Measurements from ENCODE around the gene KRTAP10-12. TPM values are rescaled to one million over a fixed set of nuclear protein-coding genes. Genes with fewer than 3 reads are reported as not detected.

KRTAP10-12 gene
- total RNA-seq, 4 donors from 2014 or later = not detected

DNA sequence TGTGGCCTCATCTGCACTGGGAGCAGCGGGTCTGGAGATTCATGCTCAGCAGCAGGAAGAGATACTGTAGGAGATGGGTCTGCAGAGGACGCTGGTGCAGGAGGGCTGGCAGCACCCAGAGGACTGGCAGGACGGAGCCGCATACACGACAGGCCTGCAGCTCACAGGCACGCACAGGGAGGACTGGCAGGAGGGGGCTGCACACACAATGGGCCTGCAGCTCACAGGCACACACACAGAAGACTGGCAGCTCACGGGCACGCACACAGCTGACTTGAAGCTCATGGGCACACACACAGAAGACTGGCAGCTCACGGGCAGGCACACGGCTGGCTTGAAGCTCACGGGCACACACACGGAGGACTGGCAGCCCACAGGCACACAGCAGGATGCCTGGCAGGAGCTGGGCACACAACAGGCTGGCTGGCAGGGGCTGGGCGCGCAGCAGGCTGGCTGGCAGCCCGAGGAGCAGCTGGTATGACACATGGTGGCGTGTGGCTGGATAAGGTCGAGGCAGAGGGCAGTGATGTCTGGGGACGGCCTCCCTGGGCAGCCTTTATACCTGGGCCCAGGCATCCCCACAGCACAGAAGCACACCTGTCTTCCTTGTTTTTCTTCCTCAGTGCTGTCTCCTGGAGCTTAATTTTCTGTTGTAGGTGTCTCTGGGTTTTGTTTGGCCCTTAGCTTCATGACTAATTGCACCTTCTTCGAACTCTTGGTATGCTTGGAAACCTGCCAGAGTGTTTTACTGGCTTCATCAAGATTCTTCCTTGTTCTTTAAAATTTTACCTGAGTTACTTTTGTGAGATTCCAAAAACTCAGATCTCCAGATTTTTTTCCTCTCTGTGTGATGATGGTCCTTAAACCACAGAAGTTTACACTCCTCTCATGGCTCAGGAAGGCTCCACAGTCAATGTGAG, 30.3 kb upstream of the KRTAP10-12 start, which contains the start of gene KRTAP12-2:
KRTAP12-2 (minus strand) TSS at position 527 of the 920 bp plus-strand sequence; CDS start at position 486, 41 bp downstream.
- no peaks in the 10 kb centered on the region for H3K4me1 ChIP-seq
- intact Hi-C loops (cut with DNase I) = no loop called here
- H3K4me3 ChIP-seq (replicated peaks in 1 of 3) = no peak within 1 kb of the TSS
- no peaks in the 10 kb centered on the region for H3K36me3 ChIP-seq
- no peak within 1 kb of the TSS for H3K27ac ChIP-seq
- no peaks in the 10 kb centered on the region for H3K27me3 ChIP-seq
- no peak for DNase-seq
- WGBS, 2 donors = 65 to 83% methylated on average over 9 to 19 of the region's 19 CpGs
- H3K9me3 ChIP-seq = no peaks in the 10 kb centered on the region
- TF ChIP-seq POLR2A (IDR thresholded peaks at IDR 0.05) = no peak
- TF ChIP-seq, protein P1, sequence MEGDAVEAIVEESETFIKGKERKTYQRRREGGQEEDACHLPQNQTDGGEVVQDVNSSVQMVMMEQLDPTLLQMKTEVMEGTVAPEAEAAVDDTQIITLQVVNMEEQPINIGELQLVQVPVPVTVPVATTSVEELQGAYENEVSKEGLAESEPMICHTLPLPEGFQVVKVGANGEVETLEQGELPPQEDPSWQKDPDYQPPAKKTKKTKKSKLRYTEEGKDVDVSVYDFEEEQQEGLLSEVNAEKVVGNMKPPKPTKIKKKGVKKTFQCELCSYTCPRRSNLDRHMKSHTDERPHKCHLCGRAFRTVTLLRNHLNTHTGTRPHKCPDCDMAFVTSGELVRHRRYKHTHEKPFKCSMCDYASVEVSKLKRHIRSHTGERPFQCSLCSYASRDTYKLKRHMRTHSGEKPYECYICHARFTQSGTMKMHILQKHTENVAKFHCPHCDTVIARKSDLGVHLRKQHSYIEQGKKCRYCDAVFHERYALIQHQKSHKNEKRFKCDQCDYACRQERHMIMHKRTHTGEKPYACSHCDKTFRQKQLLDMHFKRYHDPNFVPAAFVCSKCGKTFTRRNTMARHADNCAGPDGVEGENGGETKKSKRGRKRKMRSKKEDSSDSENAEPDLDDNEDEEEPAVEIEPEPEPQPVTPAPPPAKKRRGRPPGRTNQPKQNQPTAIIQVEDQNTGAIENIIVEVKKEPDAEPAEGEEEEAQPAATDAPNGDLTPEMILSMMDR (IDR thresholded peaks at IDR 0.05) = no peak

DNA sequence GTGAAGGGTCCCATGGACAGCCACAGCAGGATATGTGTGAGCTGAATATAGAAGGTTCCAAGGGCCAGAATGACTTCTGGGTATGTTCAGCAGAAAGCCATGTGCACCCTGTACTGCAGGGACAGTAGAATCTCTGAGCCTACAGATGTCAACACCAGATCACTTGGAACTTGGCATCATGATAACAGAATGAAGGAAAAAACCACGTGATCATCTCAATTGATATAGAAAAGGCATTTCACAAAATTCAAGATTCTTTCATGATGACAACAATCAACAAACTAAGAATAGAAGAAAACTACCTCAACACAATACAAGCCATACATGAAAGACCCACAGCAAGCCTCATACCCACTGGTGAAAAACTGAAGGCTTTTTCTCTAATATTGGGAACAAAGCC, 29.4 kb upstream of the KRTAP10-12 start:
- DNase-seq = no peak
- Histone ChIP-seq H3K36me3 (no peaks in the 10 kb centered on the region), H3K4me1 (no peaks in the 10 kb centered on the region), H3K27ac (no peak overlapping the region), H3K27me3 (no peaks in the 10 kb centered on the region), H3K4me3 (replicated peaks in 1 of 3) (no peak overlapping the region), H3K9me3 (no peaks in the 10 kb centered on the region)
- intact Hi-C loops (cut with DNase I) = no loop called here
- TF ChIP-seq, protein P1 (IDR thresholded peaks at IDR 0.05) = no peak
- TF ChIP-seq POLR2A (IDR thresholded peaks at IDR 0.05) = no peak
- 71 to 83% methylated on average over 1 of the region's 1 CpG for WGBS, 2 donors

DNA sequence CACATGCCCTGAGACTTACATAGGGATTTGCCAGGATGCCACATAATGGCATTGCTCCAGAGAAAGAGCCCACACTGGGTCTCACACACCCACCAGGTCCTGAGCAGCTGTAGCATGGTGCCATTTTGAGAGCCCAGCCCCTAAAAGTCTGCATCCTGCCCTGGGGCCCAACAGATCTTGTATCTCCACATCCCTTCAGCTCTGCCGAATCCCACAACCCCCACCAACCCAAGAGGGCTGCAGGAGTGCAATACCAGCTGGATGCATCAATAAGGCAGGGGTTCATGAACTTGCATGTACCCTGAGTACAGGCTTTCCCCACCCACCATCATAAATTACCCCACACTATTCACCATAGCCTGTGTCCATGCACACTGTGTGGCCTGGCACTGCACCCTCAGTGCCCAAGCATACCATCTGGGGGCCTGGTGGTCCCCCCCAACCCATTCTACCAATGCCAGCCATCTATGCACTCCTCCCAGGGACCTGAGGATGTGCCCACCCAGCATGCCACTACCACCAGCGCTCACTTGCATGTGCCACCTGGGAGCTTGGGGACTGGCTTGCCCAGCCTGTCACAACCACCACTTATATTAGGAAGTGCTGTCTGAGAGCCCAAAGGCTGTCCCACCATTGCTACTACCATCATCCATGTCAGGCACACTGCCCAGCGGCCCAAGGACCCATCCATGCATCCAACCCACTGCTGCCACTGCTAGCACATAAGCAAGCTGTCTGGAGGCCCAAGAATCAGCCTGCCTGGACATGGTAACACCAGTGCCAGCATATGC, 26.1 kb upstream of the KRTAP10-12 start:
- DNase-seq = no peak
- Histone ChIP-seq H3K27ac (no peak overlapping the region), H3K36me3 (no peaks in the 10 kb centered on the region), H3K9me3 (no peaks in the 10 kb centered on the region), H3K4me3 (replicated peaks in 1 of 3) (no peak overlapping the region), H3K4me1 (no peaks in the 10 kb centered on the region), H3K27me3 (no peaks in the 10 kb centered on the region)
- intact Hi-C loops (cut with DNase I) = no loop called here
- no peak for TF ChIP-seq POLR2A (IDR thresholded peaks at IDR 0.05)
- TF ChIP-seq, protein P1 (IDR thresholded peaks at IDR 0.05) = no peak
- WGBS, 2 donors = 83 to 93% methylated on average over 2 to 3 of the region's 3 CpGs

DNA sequence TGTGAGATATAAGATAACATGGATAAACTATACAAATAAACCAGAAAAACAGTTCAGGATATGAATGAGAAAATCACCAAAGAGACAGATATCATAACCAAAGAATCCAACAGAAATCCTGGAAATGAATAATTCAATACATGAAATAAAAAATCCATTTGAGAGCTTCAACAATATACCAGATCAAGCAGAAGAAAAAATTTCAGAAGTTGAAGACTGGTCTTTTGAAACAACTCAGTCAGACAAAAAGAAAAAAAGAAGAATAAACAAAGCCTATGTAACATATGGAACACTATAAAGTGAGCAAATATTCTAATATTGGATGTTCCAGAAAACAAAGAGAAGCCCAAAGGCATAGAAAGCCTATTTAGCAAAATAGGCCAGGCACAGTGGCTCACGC, 25.1 kb upstream of the KRTAP10-12 start:
- Histone ChIP-seq H3K27ac (no peak overlapping the region), H3K9me3 (no peaks in the 10 kb centered on the region), H3K36me3 (no peaks in the 10 kb centered on the region), H3K4me3 (replicated peaks in 1 of 3) (no peak overlapping the region), H3K4me1 (no peaks in the 10 kb centered on the region), H3K27me3 (no peaks in the 10 kb centered on the region)
- TF ChIP-seq, protein P1 (IDR thresholded peaks at IDR 0.05) = no peak
- TF ChIP-seq POLR2A (IDR thresholded peaks at IDR 0.05) = no peak
- intact Hi-C loops (cut with DNase I) = no loop called here
- 96 to 100% methylated on average over 1 of the region's 1 CpG for WGBS, 2 donors
- DNase-seq = no peak
